OCI-LY3 (cell line): ENCODE data around the gene PDE1A.

ENCODE experiments used
- CTCF ChIP-seq: fragments of 200-600, 300-600 bp; sonication (generic); IDR thresholded peaks from 2 replicates; pipeline ENCODE4 v1.5.1; 2014; ENCODE audit warnings: antibody characterized with exemption, low read length, low read depth
- EZH2phosphoT487 ChIP-seq: fragments of 200-600 bp; shearing (Covaris generic); IDR thresholded peaks from 2 replicates; pipeline ENCODE4 v1.6.1; 2018; ENCODE audit warnings: antibody characterized with exemption, mixed run types, low read depth

GRCh38 chr2:182358601-182359000 lies 68.2 kb downstream of the PDE1A start:
- no peak for TF ChIP-seq CTCF
- no peak for TF ChIP-seq EZH2phosphoT487
